Activated CD8-positive, alpha-beta memory T cell treated with anti-CD3 and anti-CD28 coated beads for 24 hours (primary cell): ENCODE results near the gene PPBP.
"Not testable (repeated sequence)": the region's sequence is repeated elsewhere in the genome, so short reads cannot be mapped to it uniquely, and the experiment has no call there.

Experiments
- DNase-seq: peaks from one replicate; pipeline ENCODE4 v3.0.0-alpha.2; 2020

The PPBP gene

GRCh38 chr4:73991742-73992000 lies 3.7 kb upstream of the PPBP start:
- no peak for DNase-seq

GRCh38 chr4:73990988-73991741 lies 3.2 kb upstream of the PPBP start:
- no peak for DNase-seq

- DNase-seq = no peak
These were observed 1.9 kb upstream of the PPBP start for GRCh38 chr4:73989928-73990327.

GRCh38 chr4:73989031-73989430 lies 1.0 kb upstream of the PPBP start:
- no peak for DNase-seq

- DNase-seq = no peak
These were observed 2.5 kb downstream of the PPBP start for GRCh38 chr4:73985528-73985852.

- DNase-seq = no peak
These were observed 3.1 kb downstream of the PPBP start for GRCh38 chr4:73984736-73985527.

- not testable (repeated sequence) for DNase-seq
These were observed 6.8 kb downstream of the PPBP start for GRCh38 chr4:73981175-73981574.

GRCh38 chr4:73979407-73979957 lies 8.5 kb downstream of the PPBP start:
- no peak for DNase-seq

GRCh38 chr4:73978886-73979285 lies 9.1 kb downstream of the PPBP start:
- no peak for DNase-seq

- DNase-seq = no peak
These were observed 11.3 kb downstream of the PPBP start for GRCh38 chr4:73976716-73977115.

GRCh38 chr4:73976217-73976616 lies 11.8 kb downstream of the PPBP start:
- no peak for DNase-seq

- DNase-seq = no peak
These were observed 13.6 kb downstream of the PPBP start for GRCh38 chr4:73974352-73974751.

GRCh38 chr4:73970945-73971344 lies 17.0 kb downstream of the PPBP start:
- no peak for DNase-seq

- DNase-seq = no peak
These were observed 18.0 kb downstream of the PPBP start for GRCh38 chr4:73970011-73970410.

GRCh38 chr4:73967866-73968265 lies 20.1 kb downstream of the PPBP start:
- DNase-seq = no peak

- DNase-seq = no peak
These were observed 23.0 kb downstream of the PPBP start for GRCh38 chr4:73964862-73965611.

GRCh38 chr4:73962724-73963123 lies 25.3 kb downstream of the PPBP start:
- no peak for DNase-seq

GRCh38 chr4:73959041-73959440 lies 28.9 kb downstream of the PPBP start:
- not testable (repeated sequence) for DNase-seq

GRCh38 chr4:73952352-73952751 lies 35.6 kb downstream of the PPBP start:
- DNase-seq = no peak

GRCh38 chr4:73950376-73950920 lies 37.5 kb downstream of the PPBP start:
- DNase-seq = not testable (repeated sequence)

- no peak for DNase-seq
These were observed 38.8 kb downstream of the PPBP start for GRCh38 chr4:73948990-73949706.

- no peak for DNase-seq
These were observed 39.7 kb downstream of the PPBP start for GRCh38 chr4:73948291-73948690.
